ENCODE data around the gene FFAR2.
A peak's percentile ranks its signal among the peaks of the same experiment; 100 is the strongest.
"Not testable (repeated sequence)": the region's sequence is repeated elsewhere in the genome, so short reads cannot be mapped to it uniquely, and the experiment has no call there.

The FFAR2 gene

GRCh38 chr19:35471075-35471474, 23.0 kb downstream of the FFAR2 start:
- not testable (repeated sequence) for H3K36me3 ChIP-seq (ENCODE audit: control insufficient read depth, insufficient read depth, low read length); H3K9ac ChIP-seq (ENCODE audit: low read length); H3K9me3 ChIP-seq (ENCODE audit: control insufficient read depth, insufficient read depth, low read depth, low read length); H3K4me3 ChIP-seq (ENCODE audit: low read depth, low read length); H3K27me3 ChIP-seq (ENCODE audit: control insufficient read depth, insufficient read depth, low read length)
- H3K27ac ChIP-seq (ENCODE audit: low read depth, low read length), result peak overlapping the region; percentile 61; the same call in 1 of the 2 replicates
- peaks cover 23% of the 10 kb centered on the region for H3K4me1 ChIP-seq (ENCODE audit: control insufficient read depth, insufficient read depth, low read length)

DNA sequence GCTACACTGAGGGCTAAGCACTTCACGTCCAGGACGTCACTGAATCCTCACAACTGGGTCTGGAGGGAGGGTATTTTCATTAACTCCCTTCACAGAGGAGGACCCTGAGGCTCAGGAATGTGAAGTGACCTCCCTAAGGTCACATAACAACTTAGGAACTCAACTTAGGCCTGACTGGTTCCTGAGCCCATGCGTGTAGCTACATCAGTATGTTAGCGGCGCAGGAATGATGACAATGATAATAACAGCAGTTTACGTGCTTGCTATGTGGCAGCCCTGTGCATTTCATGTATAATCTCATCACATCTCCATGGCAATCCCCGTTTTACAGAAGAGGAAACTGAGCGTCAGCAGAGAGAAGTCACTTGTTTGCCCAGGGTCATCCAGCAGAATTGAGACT, 23.9 kb downstream of the FFAR2 start:
- no peaks in the 10 kb centered on the region for H3K36me3 ChIP-seq (ENCODE audit: control insufficient read depth, insufficient read depth, low read length)

DNA sequence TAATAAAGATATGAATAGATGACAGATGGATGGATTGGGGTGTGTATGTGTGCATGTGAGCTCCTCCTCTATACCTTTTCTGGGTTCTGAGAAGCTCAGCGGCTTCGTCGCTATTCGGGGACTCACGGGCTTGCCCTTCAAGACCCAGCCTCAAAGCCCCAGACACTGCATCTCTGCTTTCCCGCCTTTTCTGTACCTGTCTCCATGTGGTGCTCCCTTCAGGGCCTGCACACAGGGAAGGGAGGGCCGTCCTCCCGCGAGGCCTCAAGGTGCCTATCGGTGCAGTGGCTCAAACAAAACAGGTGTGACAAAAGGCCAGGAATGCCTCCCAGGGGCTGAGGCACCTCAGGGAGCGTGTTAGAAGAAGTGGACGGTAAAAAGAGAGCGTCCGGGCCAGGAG, 26.0 kb downstream of the FFAR2 start:
- H3K27ac ChIP-seq (ENCODE audit: low read depth, low read length), result no peak overlapping the region

More for the DNA sequence above, 23.9 kb downstream of the FFAR2 start:
- Histone ChIP-seq H3K27ac (ENCODE audit: low read depth, low read length) (peak overlapping the region; percentile 61; the same call in 1 of the 2 replicates), H3K27me3 (ENCODE audit: control insufficient read depth, insufficient read depth, low read length) (no peaks in the 10 kb centered on the region), H3K4me1 (ENCODE audit: control insufficient read depth, insufficient read depth, low read length) (peaks cover 24% of the 10 kb centered on the region), H3K4me3 (ENCODE audit: low read depth, low read length) (no peak overlapping the region), H3K9ac (ENCODE audit: low read length) (peak overlapping the region; percentile 27), H3K9me3 (ENCODE audit: control insufficient read depth, insufficient read depth, low read depth, low read length) (no peaks in the 10 kb centered on the region)

GRCh38 chr19:35474594-35474993, 26.5 kb downstream of the FFAR2 start:
- not testable (repeated sequence) for H3K27ac ChIP-seq (ENCODE audit: low read depth, low read length); H3K27me3 ChIP-seq (ENCODE audit: control insufficient read depth, insufficient read depth, low read length); H3K9ac ChIP-seq (ENCODE audit: low read length); H3K9me3 ChIP-seq (ENCODE audit: control insufficient read depth, insufficient read depth, low read depth, low read length); H3K36me3 ChIP-seq (ENCODE audit: control insufficient read depth, insufficient read depth, low read length); H3K4me3 ChIP-seq (ENCODE audit: low read depth, low read length)
- H3K4me1 ChIP-seq (ENCODE audit: control insufficient read depth, insufficient read depth, low read length), result peaks cover 24% of the 10 kb centered on the region

More for the DNA sequence above, 26.0 kb downstream of the FFAR2 start:
- no peak overlapping the region for H3K9ac ChIP-seq (ENCODE audit: low read length)
- no peaks in the 10 kb centered on the region for H3K9me3 ChIP-seq (ENCODE audit: control insufficient read depth, insufficient read depth, low read depth, low read length)
- H3K4me3 ChIP-seq (ENCODE audit: low read depth, low read length), result no peak overlapping the region
- no peaks in the 10 kb centered on the region for H3K27me3 ChIP-seq (ENCODE audit: control insufficient read depth, insufficient read depth, low read length)
- H3K36me3 ChIP-seq (ENCODE audit: control insufficient read depth, insufficient read depth, low read length), result no peaks in the 10 kb centered on the region
- peaks cover 24% of the 10 kb centered on the region for H3K4me1 ChIP-seq (ENCODE audit: control insufficient read depth, insufficient read depth, low read length)

GRCh38 chr19:35476149-35476548, 28.1 kb downstream of the FFAR2 start:
- H3K27me3 ChIP-seq (ENCODE audit: control insufficient read depth, insufficient read depth, low read length), result no peaks in the 10 kb centered on the region
- no peak overlapping the region for H3K4me3 ChIP-seq (ENCODE audit: low read depth, low read length)
- H3K4me1 ChIP-seq (ENCODE audit: control insufficient read depth, insufficient read depth, low read length), result peaks cover 15% of the 10 kb centered on the region; the same call in 1 of the 2 replicates
- H3K9ac ChIP-seq (ENCODE audit: low read length), result no peak overlapping the region
- no peak overlapping the region for H3K27ac ChIP-seq (ENCODE audit: low read depth, low read length)
- H3K36me3 ChIP-seq (ENCODE audit: control insufficient read depth, insufficient read depth, low read length), result no peaks in the 10 kb centered on the region
- no peaks in the 10 kb centered on the region for H3K9me3 ChIP-seq (ENCODE audit: control insufficient read depth, insufficient read depth, low read depth, low read length)

GRCh38 chr19:35478794-35479677, 31.0 kb downstream of the FFAR2 start:
- Histone ChIP-seq H3K9ac (ENCODE audit: low read length) (no peak overlapping the region), H3K27me3 (ENCODE audit: control insufficient read depth, insufficient read depth, low read length) (no peaks in the 10 kb centered on the region), H3K36me3 (ENCODE audit: control insufficient read depth, insufficient read depth, low read length) (no peaks in the 10 kb centered on the region)

DNA sequence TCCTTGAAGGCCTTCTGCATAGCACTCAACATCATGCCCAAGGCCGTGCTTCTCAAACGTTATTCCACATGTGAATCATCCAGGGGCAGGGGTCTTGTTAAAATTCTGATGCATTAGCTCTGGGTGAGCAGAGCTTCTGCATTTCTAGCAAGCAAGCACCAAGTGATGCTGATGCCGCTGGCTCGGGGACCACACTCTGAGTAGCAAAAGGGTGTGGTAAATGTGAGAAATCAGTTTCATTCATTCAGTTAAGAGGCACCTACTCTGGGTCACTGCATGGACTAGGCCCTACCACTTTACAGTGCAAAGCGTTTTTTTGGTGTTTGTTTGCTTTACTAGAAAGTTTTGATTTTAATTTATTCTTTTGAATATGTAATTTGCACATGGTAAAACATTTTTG, 35.0 kb downstream of the FFAR2 start:
- Histone ChIP-seq H3K9me3 (ENCODE audit: control insufficient read depth, insufficient read depth, low read depth, low read length) (0 out of 2 replicates have a peak, but pooled peaks cover 3% of the 10 kb centered on the region), H3K4me1 (ENCODE audit: control insufficient read depth, insufficient read depth, low read length) (no peaks in the 10 kb centered on the region), H3K9ac (ENCODE audit: low read length) (no peak overlapping the region), H3K27ac (ENCODE audit: low read depth, low read length) (no peak overlapping the region), H3K27me3 (ENCODE audit: control insufficient read depth, insufficient read depth, low read length) (peaks cover 3% of the 10 kb centered on the region; the same call in 1 of the 2 replicates), H3K36me3 (ENCODE audit: control insufficient read depth, insufficient read depth, low read length) (no peaks in the 10 kb centered on the region), H3K4me3 (ENCODE audit: low read depth, low read length) (no peak overlapping the region)

More at GRCh38 chr19:35478794-35479677, 31.0 kb downstream of the FFAR2 start:
- Histone ChIP-seq H3K4me3 (ENCODE audit: low read depth, low read length) (no peak overlapping the region), H3K4me1 (ENCODE audit: control insufficient read depth, insufficient read depth, low read length) (peaks cover 6% of the 10 kb centered on the region; the same call in 1 of the 2 replicates), H3K9me3 (ENCODE audit: control insufficient read depth, insufficient read depth, low read depth, low read length) (0 out of 2 replicates have a peak, but pooled peaks cover 3% of the 10 kb centered on the region), H3K27ac (ENCODE audit: low read depth, low read length) (no peak overlapping the region)

DNA sequence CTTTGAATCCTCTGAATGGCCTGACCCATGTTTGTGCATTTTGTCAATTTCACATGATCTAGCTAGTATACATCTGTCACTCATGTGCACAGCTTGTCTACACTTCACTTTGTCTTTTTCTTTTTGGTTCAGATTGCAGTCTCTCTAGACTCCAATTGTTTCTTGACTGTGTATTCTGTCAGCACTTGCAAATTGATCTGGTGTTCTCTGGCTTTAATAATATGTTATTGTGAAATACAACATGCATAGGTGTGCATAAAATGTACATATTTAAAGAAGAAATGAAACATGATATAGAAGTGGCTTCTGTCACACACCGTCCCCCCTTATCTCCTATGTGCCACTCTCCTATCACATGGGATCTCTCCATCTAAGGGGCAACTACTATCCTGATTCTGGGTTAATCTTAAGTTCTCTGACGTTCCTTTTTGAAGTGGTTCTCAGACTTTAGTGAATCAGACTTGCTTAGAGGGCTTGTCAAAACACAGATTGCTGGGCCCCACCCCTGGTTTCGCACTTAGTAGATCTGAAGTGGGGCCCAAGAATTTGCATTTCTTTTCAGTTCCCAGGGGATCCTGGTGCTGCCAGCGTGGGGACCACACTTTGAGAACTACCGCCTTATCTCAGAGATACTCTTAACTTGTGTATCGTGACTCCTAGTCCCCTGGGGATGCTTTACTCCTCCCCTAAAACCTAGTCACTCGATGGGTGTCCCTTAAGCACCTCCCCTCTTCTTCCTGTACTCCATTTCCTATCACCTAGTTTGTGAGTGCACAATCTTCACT, 36.4 kb downstream of the FFAR2 start:
- H3K27me3 ChIP-seq (ENCODE audit: control insufficient read depth, insufficient read depth, low read length), result peaks cover 3% of the 10 kb centered on the region; the same call in 1 of the 2 replicates
- H3K9me3 ChIP-seq (ENCODE audit: control insufficient read depth, insufficient read depth, low read depth, low read length), result 0 out of 2 replicates have a peak, but pooled peaks cover 3% of the 10 kb centered on the region
- H3K9ac ChIP-seq (ENCODE audit: low read length), result no peak overlapping the region
- no peaks in the 10 kb centered on the region for H3K36me3 ChIP-seq (ENCODE audit: control insufficient read depth, insufficient read depth, low read length)
- H3K4me3 ChIP-seq (ENCODE audit: low read depth, low read length), result no peak overlapping the region
- no peak overlapping the region for H3K27ac ChIP-seq (ENCODE audit: low read depth, low read length)
- no peaks in the 10 kb centered on the region for H3K4me1 ChIP-seq (ENCODE audit: control insufficient read depth, insufficient read depth, low read length)

DNA sequence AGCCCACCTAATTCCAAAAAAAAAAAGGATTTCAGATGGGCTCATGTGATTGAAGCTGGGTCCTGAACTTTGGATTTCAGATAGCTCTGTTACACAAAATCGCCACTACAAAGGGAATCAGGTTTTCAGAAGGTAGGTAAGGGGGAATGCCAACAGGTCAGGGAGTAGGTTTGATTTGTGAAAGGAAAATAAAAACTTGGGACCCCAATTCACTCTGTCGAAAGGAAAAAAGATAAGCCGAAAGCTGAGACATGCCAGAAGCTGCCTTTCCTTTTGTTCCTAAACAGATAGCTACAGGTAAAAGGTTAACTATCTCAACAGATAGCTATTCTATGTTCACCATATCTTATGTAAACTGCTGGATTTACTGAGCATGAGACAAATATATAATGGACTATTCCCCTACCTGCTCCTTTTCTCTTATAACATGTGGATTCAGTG, 38.2 kb downstream of the FFAR2 start:
- H3K9me3 ChIP-seq (ENCODE audit: control insufficient read depth, insufficient read depth, low read depth, low read length), result 0 out of 2 replicates have a peak, but pooled peaks cover 3% of the 10 kb centered on the region
- H3K9ac ChIP-seq (ENCODE audit: low read length), result no peak overlapping the region
- H3K4me1 ChIP-seq (ENCODE audit: control insufficient read depth, insufficient read depth, low read length), result no peaks in the 10 kb centered on the region
- H3K4me3 ChIP-seq (ENCODE audit: low read depth, low read length), result no peak overlapping the region
- peaks cover 3% of the 10 kb centered on the region; the same call in 1 of the 2 replicates for H3K27me3 ChIP-seq (ENCODE audit: control insufficient read depth, insufficient read depth, low read length)
- H3K36me3 ChIP-seq (ENCODE audit: control insufficient read depth, insufficient read depth, low read length), result no peaks in the 10 kb centered on the region
- no peak overlapping the region for H3K27ac ChIP-seq (ENCODE audit: low read depth, low read length)

- no peaks in the 10 kb centered on the region for H3K4me1 ChIP-seq (ENCODE audit: control insufficient read depth, insufficient read depth, low read length)
- H3K9ac ChIP-seq (ENCODE audit: low read length), result no peak overlapping the region
- H3K9me3 ChIP-seq (ENCODE audit: control insufficient read depth, insufficient read depth, low read depth, low read length), result no peaks in the 10 kb centered on the region
- H3K36me3 ChIP-seq (ENCODE audit: control insufficient read depth, insufficient read depth, low read length), result no peaks in the 10 kb centered on the region
- no peak overlapping the region for H3K27ac ChIP-seq (ENCODE audit: low read depth, low read length)
- no peak overlapping the region for H3K4me3 ChIP-seq (ENCODE audit: low read depth, low read length)
- H3K27me3 ChIP-seq (ENCODE audit: control insufficient read depth, insufficient read depth, low read length), result peaks cover 5% of the 10 kb centered on the region; the same call in 1 of the 2 replicates
Measured at GRCh38 chr19:35487656-35488182, 39.7 kb downstream of the FFAR2 start.
